ENCODE measurements around the gene VPS29. TPM values are rescaled to one million over a fixed set of nuclear protein-coding genes. Genes with fewer than 3 reads are reported as not detected.

The VPS29 gene
- total and polyA plus RNA-seq, 2 of the 4 experiments (the other 2 are of a cell fraction), result 122 to 150 TPM

DNA sequence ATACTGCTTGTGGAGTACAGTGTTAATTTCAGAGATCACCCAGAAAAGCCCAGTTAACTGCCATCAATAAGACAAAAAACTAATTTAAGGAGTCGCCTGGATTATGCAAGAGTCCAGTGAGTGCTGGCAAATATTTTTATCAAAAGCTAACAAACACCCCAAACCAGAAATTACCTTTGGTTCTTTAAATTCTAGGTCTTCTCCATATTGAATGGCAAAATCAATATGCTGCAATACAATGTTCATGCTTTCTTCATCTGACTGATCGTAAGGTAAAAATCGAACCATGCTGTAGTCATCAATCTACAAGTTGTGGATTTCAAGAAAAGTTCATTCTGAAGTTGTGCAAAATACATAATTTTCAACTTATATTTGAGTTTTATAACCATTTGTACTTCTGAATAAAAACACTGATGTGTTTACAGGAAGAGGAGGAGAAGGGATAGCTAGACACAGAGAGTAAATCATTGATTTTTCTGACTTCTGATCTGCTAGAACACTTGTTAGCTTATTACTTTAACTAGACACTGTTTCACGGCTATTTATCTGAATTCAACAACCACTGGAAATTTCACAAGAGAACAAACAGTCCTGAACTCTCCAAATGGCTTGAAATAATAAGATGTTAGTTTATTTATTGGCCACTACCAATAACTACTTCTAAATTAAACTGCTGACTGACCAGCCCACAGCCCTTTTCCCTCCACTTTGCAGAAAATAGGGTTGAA, 48.2 kb downstream of the VPS29 start:
- no TSS peak for BruUV-seq (replicated peaks)
- WGBS, 2 experiments (ENCODE audit: extremely low coverage in 2 of 2, insufficient read length in 1 of 2), result no CpG with 5 or more reads among the region's 4 CpGs
- POLR2A ChIA-PET (ENCODE audit: unreplicated experiment), result no interaction called here
- TF ChIP-seq, protein P1, sequence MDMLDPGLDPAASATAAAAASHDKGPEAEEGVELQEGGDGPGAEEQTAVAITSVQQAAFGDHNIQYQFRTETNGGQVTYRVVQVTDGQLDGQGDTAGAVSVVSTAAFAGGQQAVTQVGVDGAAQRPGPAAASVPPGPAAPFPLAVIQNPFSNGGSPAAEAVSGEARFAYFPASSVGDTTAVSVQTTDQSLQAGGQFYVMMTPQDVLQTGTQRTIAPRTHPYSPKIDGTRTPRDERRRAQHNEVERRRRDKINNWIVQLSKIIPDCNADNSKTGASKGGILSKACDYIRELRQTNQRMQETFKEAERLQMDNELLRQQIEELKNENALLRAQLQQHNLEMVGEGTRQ (IDR thresholded peaks at IDR 0.05; ENCODE audit: low read depth, low read length), result no peak
- TF ChIP-seq RAD21 (IDR thresholded peaks at IDR 0.05; ENCODE audit: low read length) (no peak), CEBPB (IDR thresholded peaks at IDR 0.05; ENCODE audit: low read depth, low read length) (no peak), MXI1 (IDR thresholded peaks at IDR 0.05; ENCODE audit: borderline replicate concordance, low read depth, low read length) (no peak), FOS (IDR thresholded peaks at IDR 0.05; ENCODE audit: low read depth, low read length) (no peak), RFX5 (IDR thresholded peaks at IDR 0.05; ENCODE audit: low read depth, low read length) (no peak), MAZ (IDR thresholded peaks at IDR 0.05; ENCODE audit: borderline replicate concordance, low read depth, low read length) (no peak), RCOR1 (IDR thresholded peaks at IDR 0.05; ENCODE audit: insufficient replicate concordance, low read length) (no peak), NFE2L2 (IDR thresholded peaks at IDR 0.05; ENCODE audit: low read depth, low read length) (no peak), MAFK (IDR thresholded peaks at IDR 0.05; ENCODE audit: low read depth, low read length) (no peak), BHLHE40 (IDR thresholded peaks at IDR 0.05; ENCODE audit: low read depth, low read length) (no peak), CHD1 (IDR thresholded peaks at IDR 0.05; ENCODE audit: low read depth, low read length) (no peak), SMC3 (IDR thresholded peaks at IDR 0.05; ENCODE audit: low read depth, low read length) (no peak), POLR2A (IDR thresholded peaks at IDR 0.05; ENCODE audit: low read depth, low read length) (no peak)
- TF ChIP-seq, protein P2, sequence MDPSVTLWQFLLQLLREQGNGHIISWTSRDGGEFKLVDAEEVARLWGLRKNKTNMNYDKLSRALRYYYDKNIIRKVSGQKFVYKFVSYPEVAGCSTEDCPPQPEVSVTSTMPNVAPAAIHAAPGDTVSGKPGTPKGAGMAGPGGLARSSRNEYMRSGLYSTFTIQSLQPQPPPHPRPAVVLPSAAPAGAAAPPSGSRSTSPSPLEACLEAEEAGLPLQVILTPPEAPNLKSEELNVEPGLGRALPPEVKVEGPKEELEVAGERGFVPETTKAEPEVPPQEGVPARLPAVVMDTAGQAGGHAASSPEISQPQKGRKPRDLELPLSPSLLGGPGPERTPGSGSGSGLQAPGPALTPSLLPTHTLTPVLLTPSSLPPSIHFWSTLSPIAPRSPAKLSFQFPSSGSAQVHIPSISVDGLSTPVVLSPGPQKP (IDR thresholded peaks at IDR 0.05; ENCODE audit: borderline replicate concordance, low read depth, low read length), result no peak

More for the DNA sequence above, 48.2 kb downstream of the VPS29 start:
- H2BK5ac ChIP-seq (ENCODE audit: low read depth, low read length, poor library complexity, severe bottlenecking), result no peak overlapping the region
- no peak overlapping the region for H3K14ac ChIP-seq (replicated peaks; ENCODE audit: low read depth, low read length)
- H2AK5ac ChIP-seq (ENCODE audit: low read depth, low read length), result no peak overlapping the region
- H2BK120ac ChIP-seq (ENCODE audit: low read depth, low read length), result no peak overlapping the region
- no peaks in the 10 kb centered on the region for H4K20me1 ChIP-seq (ENCODE audit: insufficient read depth, low read length)
- no peak overlapping the region for H3K27ac ChIP-seq (ENCODE audit: insufficient read depth, low read length)
- no peak overlapping the region for H3K4ac ChIP-seq (ENCODE audit: low read depth, low read length)
- DNase-seq (no peak), ATAC-seq (ENCODE audit: low read depth) (no peak)
- H2BK15ac ChIP-seq (ENCODE audit: low read depth, low read length), result no peak overlapping the region
- no peak overlapping the region for H2AK9ac ChIP-seq (replicated peaks; ENCODE audit: low read depth, low read length, poor library complexity)
- peaks cover 12% of the 10 kb centered on the region; the same call in 1 of the 2 replicates for H3K36me3 ChIP-seq (ENCODE audit: control insufficient read depth, insufficient read depth, low read length)
- no peaks in the 10 kb centered on the region for H3K27me3 ChIP-seq (ENCODE audit: control insufficient read depth, insufficient read depth, low read length)
- no peak overlapping the region for H3K23ac ChIP-seq (ENCODE audit: low read depth, low read length)
- no peaks in the 10 kb centered on the region for H3K9me3 ChIP-seq (ENCODE audit: control insufficient read depth, insufficient read depth, low read length)
- H2BK20ac ChIP-seq (ENCODE audit: low read depth, low read length), result no peak overlapping the region
- peaks cover 2 to 6% of the 10 kb centered on the region in 2 experiments; a peak in 2 of 4 replicates for H3K79me1 ChIP-seq (ENCODE audit: low read depth in 1 of 2, low read length in 2 of 2)
- no peak overlapping the region for H3K18ac ChIP-seq (ENCODE audit: low read depth, low read length)
- no peak overlapping the region for H3K4me2 ChIP-seq (ENCODE audit: low read depth, low read length)
- no peak overlapping the region for H3K9ac ChIP-seq (ENCODE audit: low read depth, low read length)
- H3K4me3 ChIP-seq (ENCODE audit: insufficient read depth, low read depth, low read length), result no peak overlapping the region
- H4K8ac ChIP-seq (ENCODE audit: low read depth in 2 of 2, low read length in 2 of 2), result no peak overlapping the region
- no peak overlapping the region for H4K5ac ChIP-seq (ENCODE audit: low read depth, low read length)
- no peaks in the 10 kb centered on the region for H3K9me1 ChIP-seq (ENCODE audit: insufficient read depth, low read length)
- H4K91ac ChIP-seq (ENCODE audit: insufficient read depth, low read depth, low read length), result no peak overlapping the region
- in situ Hi-C loops (cut with MboI; ENCODE audit: low sequenced_read_pairs), result loop anchor here (10.0 kb wide), 1 partner anchor 441 kb away; no protein-coding TSS in a partner anchor
- H2AFZ ChIP-seq (replicated peaks; ENCODE audit: low read length, poor library complexity), result no peak overlapping the region
- CTCF ChIA-PET, result no interaction called here
- H3K56ac ChIP-seq (ENCODE audit: extremely low read depth, insufficient read depth, low read length), result no peak overlapping the region
- dilution Hi-C loops (cut with HindIII; ENCODE audit: low sequenced_read_pairs, unreplicated experiment), result no loop called here
- intact Hi-C loops (cut with micrococcal nuclease), result loop anchor here (10.0 kb wide), 1 partner anchor 271 kb away; no protein-coding TSS in a partner anchor
- 0 out of 2 replicates have a peak, but pooled peaks cover 1% of the 10 kb centered on the region for H3K4me1 ChIP-seq (ENCODE audit: control insufficient read depth, insufficient read depth, low read length)

Data from IMR-90 (cell line).